Esophagus squamous epithelium (tissue), 4 donors: Measurements from ENCODE around the gene MIEF1.

Experiments used
- POLR2A ChIP-seq, 4 donors: fragments of 450-650 bp; IDR thresholded peaks; one replicate each; pipeline ENCODE4 v1.6.1; 2017; ENCODE audit warnings: antibody characterized with exemption in 4 of 4, mild to moderate bottlenecking in 4 of 4, moderate library complexity in 3 of 4
- TF ChIP-seq, protein P1 (sequence below), 6 experiments: fragments of 450-650 bp in 4 of 6; fragments of 200-600 bp in 2 of 6; sonication (generic) in 2 of 6; IDR thresholded peaks; one replicate each; pipeline ENCODE4 v1.5.1; 2016 to 2019; ENCODE audit warnings: antibody characterized with exemption in 6 of 6, mild to moderate bottlenecking in 4 of 6, moderate library complexity in 4 of 6

DNA sequence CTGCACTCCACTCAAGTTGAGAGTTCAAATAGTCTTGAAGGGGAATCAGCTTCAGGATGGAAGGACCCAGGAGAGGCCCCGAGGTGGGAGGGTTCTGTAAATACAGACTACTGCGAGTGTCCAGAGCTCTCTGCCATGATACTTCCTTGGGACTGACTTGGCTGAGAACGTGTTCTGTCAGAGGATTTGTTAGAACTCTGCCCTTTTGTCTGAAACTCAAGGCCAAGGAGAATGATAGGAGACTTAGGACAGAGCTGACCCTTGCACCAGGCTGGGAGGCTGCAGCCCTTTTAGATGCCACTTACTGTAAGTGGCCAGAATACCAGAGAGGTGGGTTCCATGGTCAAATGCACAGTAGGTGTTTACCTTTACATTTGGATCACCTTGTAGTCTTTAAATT is 15.4 kb downstream of the MIEF1 start:
- TF ChIP-seq, protein P1, sequence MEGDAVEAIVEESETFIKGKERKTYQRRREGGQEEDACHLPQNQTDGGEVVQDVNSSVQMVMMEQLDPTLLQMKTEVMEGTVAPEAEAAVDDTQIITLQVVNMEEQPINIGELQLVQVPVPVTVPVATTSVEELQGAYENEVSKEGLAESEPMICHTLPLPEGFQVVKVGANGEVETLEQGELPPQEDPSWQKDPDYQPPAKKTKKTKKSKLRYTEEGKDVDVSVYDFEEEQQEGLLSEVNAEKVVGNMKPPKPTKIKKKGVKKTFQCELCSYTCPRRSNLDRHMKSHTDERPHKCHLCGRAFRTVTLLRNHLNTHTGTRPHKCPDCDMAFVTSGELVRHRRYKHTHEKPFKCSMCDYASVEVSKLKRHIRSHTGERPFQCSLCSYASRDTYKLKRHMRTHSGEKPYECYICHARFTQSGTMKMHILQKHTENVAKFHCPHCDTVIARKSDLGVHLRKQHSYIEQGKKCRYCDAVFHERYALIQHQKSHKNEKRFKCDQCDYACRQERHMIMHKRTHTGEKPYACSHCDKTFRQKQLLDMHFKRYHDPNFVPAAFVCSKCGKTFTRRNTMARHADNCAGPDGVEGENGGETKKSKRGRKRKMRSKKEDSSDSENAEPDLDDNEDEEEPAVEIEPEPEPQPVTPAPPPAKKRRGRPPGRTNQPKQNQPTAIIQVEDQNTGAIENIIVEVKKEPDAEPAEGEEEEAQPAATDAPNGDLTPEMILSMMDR (IDR thresholded peaks at IDR 0.05), result no peak
- no peak for TF ChIP-seq POLR2A (IDR thresholded peaks at IDR 0.05)
